Retinal pigment epithelial cell (primary cell): ENCODE measurements around the gene RNF146.
"Not testable (repeated sequence)": the region's sequence is repeated elsewhere in the genome, so short reads cannot be mapped to it uniquely, and the experiment has no call there.

Experiments used
- DNase-seq: peaks from one replicate; pipeline ENCODE4 v3.0.0-alpha.2; 2010; ENCODE audit warnings: low read depth
- H3K4me3 ChIP-seq: 2 replicates; pipeline ENCODE4 v1.5.1; 2011; ENCODE audit warnings: mild to moderate bottlenecking, low read length, control low read depth, moderate library complexity
- CTCF ChIP-seq: conservative IDR thresholded peaks from 2 replicates; pipeline ENCODE4 v1.5.1; 2011; ENCODE audit warnings: low read depth, low read length, control low read depth, inconsistent platforms

Gene RNF146

GRCh38 chr6:127317388-127318128 lies 50.9 kb downstream of the RNF146 start:
- DNase-seq: no peak
- no peak overlapping the region for H3K4me3 ChIP-seq
- no peak for TF ChIP-seq CTCF

- no peak overlapping the region for H3K4me3 ChIP-seq
- no peak for TF ChIP-seq CTCF
- no peak for DNase-seq
Measured at GRCh38 chr6:127319686-127320085, 53.0 kb downstream of the RNF146 start.

GRCh38 chr6:127328043-127328609 lies 61.5 kb downstream of the RNF146 start:
- TF ChIP-seq CTCF: no peak
- H3K4me3 ChIP-seq: no peak overlapping the region
- no peak for DNase-seq

GRCh38 chr6:127331256-127331655 lies 64.6 kb downstream of the RNF146 start:
- H3K4me3 ChIP-seq, DNase-seq: not testable (repeated sequence)

- no peak overlapping the region for H3K4me3 ChIP-seq
- no peak for TF ChIP-seq CTCF
- no peak for DNase-seq
Measured at GRCh38 chr6:127332383-127332961, 65.8 kb downstream of the RNF146 start.
